Measurements from ENCODE around the gene PDCL3. TPM values are rescaled to one million over a fixed set of nuclear protein-coding genes. Genes with fewer than 3 reads are reported as not detected.

PDCL3 gene
- total and polyA plus RNA-seq, 2 experiments from 2014 or later = 28.1 to 72.4 TPM

DNA sequence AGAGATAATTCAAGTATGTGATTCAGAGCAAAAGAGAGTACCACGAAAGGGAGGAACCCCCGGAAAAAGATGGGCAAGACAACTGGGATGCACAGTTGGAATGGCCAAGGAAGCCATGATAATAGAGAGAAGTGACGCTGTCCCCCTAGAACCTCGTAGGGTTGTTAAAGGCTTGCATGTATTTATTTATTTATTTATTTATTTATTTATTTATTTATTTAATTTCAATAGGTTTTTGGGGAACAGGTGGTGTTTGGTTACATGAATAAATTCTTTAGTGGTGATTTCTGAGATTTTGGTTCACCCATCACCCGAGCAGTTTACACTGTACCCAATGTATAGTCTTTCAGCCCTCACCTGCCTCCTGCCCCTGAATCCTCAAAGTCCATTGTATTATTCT lies 11.5 kb upstream of the PDCL3 start:
- peaks cover 4% of the 10 kb centered on the region; the same call in 2 of the 3 replicates for H3K9me3 Mint-ChIP-seq
- H3K79me2 ChIP-seq (replicated peaks; ENCODE audit: insufficient read depth) = no peaks in the 10 kb centered on the region
- peaks cover 6% of the 10 kb centered on the region; the same call in 2 of the 3 replicates for H3K4me1 Mint-ChIP-seq
- no peaks in the 10 kb centered on the region for H3K27me3 ChIP-seq (ENCODE audit: insufficient read depth)
- H4K20me1 ChIP-seq (replicated peaks; ENCODE audit: insufficient read depth) = no peaks in the 10 kb centered on the region
- 0 out of 2 replicates have a peak, but pooled peaks cover 5% of the 10 kb centered on the region for H3K4me1 ChIP-seq (ENCODE audit: insufficient read depth)
- H3K4me3 Mint-ChIP-seq = no peak overlapping the region
- 0 out of 2 replicates have a peak, but pooled peaks cover 5% of the 10 kb centered on the region for H3K9me2 ChIP-seq (ENCODE audit: insufficient read depth)
- peaks cover 3% of the 10 kb centered on the region for H3K27me3 Mint-ChIP-seq (ENCODE audit: insufficient read depth, low read depth, poor library complexity)
- TF ChIP-seq STAT1 (IDR thresholded peaks at IDR 0.05; ENCODE audit: unreplicated experiment) (no peak), ZNF114 (CRISPR knock-in tag; IDR thresholded peaks at IDR 0.05) (no peak), EZH2 (IDR thresholded peaks at IDR 0.05; ENCODE audit: low read depth, unreplicated experiment) (no peak), CREB1 (CRISPR knock-in tag; IDR thresholded peaks at IDR 0.05; ENCODE audit: low read depth) (no peak), EZH2phosphoT487 (IDR thresholded peaks at IDR 0.05; ENCODE audit: unreplicated experiment) (no peak), JUNB (IDR thresholded peaks at IDR 0.05; ENCODE audit: unreplicated experiment) (no peak), ZNF331 (CRISPR knock-in tag; IDR thresholded peaks at IDR 0.05; ENCODE audit: low read depth) (no peak), POLR2AphosphoS5 (IDR thresholded peaks at IDR 0.05; ENCODE audit: low read depth) (no peak), NANOG (IDR thresholded peaks at IDR 0.05; ENCODE audit: borderline replicate concordance) (no peak)
- TF ChIP-seq, protein P1, sequence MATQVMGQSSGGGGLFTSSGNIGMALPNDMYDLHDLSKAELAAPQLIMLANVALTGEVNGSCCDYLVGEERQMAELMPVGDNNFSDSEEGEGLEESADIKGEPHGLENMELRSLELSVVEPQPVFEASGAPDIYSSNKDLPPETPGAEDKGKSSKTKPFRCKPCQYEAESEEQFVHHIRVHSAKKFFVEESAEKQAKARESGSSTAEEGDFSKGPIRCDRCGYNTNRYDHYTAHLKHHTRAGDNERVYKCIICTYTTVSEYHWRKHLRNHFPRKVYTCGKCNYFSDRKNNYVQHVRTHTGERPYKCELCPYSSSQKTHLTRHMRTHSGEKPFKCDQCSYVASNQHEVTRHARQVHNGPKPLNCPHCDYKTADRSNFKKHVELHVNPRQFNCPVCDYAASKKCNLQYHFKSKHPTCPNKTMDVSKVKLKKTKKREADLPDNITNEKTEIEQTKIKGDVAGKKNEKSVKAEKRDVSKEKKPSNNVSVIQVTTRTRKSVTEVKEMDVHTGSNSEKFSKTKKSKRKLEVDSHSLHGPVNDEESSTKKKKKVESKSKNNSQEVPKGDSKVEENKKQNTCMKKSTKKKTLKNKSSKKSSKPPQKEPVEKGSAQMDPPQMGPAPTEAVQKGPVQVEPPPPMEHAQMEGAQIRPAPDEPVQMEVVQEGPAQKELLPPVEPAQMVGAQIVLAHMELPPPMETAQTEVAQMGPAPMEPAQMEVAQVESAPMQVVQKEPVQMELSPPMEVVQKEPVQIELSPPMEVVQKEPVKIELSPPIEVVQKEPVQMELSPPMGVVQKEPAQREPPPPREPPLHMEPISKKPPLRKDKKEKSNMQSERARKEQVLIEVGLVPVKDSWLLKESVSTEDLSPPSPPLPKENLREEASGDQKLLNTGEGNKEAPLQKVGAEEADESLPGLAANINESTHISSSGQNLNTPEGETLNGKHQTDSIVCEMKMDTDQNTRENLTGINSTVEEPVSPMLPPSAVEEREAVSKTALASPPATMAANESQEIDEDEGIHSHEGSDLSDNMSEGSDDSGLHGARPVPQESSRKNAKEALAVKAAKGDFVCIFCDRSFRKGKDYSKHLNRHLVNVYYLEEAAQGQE (IDR thresholded peaks at IDR 0.05; ENCODE audit: unreplicated experiment) = no peak
- TF ChIP-seq, protein P2, sequence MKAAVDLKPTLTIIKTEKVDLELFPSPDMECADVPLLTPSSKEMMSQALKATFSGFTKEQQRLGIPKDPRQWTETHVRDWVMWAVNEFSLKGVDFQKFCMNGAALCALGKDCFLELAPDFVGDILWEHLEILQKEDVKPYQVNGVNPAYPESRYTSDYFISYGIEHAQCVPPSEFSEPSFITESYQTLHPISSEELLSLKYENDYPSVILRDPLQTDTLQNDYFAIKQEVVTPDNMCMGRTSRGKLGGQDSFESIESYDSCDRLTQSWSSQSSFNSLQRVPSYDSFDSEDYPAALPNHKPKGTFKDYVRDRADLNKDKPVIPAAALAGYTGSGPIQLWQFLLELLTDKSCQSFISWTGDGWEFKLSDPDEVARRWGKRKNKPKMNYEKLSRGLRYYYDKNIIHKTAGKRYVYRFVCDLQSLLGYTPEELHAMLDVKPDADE (IDR thresholded peaks at IDR 0.05) = no peak
- TF ChIP-seq, protein P3, sequence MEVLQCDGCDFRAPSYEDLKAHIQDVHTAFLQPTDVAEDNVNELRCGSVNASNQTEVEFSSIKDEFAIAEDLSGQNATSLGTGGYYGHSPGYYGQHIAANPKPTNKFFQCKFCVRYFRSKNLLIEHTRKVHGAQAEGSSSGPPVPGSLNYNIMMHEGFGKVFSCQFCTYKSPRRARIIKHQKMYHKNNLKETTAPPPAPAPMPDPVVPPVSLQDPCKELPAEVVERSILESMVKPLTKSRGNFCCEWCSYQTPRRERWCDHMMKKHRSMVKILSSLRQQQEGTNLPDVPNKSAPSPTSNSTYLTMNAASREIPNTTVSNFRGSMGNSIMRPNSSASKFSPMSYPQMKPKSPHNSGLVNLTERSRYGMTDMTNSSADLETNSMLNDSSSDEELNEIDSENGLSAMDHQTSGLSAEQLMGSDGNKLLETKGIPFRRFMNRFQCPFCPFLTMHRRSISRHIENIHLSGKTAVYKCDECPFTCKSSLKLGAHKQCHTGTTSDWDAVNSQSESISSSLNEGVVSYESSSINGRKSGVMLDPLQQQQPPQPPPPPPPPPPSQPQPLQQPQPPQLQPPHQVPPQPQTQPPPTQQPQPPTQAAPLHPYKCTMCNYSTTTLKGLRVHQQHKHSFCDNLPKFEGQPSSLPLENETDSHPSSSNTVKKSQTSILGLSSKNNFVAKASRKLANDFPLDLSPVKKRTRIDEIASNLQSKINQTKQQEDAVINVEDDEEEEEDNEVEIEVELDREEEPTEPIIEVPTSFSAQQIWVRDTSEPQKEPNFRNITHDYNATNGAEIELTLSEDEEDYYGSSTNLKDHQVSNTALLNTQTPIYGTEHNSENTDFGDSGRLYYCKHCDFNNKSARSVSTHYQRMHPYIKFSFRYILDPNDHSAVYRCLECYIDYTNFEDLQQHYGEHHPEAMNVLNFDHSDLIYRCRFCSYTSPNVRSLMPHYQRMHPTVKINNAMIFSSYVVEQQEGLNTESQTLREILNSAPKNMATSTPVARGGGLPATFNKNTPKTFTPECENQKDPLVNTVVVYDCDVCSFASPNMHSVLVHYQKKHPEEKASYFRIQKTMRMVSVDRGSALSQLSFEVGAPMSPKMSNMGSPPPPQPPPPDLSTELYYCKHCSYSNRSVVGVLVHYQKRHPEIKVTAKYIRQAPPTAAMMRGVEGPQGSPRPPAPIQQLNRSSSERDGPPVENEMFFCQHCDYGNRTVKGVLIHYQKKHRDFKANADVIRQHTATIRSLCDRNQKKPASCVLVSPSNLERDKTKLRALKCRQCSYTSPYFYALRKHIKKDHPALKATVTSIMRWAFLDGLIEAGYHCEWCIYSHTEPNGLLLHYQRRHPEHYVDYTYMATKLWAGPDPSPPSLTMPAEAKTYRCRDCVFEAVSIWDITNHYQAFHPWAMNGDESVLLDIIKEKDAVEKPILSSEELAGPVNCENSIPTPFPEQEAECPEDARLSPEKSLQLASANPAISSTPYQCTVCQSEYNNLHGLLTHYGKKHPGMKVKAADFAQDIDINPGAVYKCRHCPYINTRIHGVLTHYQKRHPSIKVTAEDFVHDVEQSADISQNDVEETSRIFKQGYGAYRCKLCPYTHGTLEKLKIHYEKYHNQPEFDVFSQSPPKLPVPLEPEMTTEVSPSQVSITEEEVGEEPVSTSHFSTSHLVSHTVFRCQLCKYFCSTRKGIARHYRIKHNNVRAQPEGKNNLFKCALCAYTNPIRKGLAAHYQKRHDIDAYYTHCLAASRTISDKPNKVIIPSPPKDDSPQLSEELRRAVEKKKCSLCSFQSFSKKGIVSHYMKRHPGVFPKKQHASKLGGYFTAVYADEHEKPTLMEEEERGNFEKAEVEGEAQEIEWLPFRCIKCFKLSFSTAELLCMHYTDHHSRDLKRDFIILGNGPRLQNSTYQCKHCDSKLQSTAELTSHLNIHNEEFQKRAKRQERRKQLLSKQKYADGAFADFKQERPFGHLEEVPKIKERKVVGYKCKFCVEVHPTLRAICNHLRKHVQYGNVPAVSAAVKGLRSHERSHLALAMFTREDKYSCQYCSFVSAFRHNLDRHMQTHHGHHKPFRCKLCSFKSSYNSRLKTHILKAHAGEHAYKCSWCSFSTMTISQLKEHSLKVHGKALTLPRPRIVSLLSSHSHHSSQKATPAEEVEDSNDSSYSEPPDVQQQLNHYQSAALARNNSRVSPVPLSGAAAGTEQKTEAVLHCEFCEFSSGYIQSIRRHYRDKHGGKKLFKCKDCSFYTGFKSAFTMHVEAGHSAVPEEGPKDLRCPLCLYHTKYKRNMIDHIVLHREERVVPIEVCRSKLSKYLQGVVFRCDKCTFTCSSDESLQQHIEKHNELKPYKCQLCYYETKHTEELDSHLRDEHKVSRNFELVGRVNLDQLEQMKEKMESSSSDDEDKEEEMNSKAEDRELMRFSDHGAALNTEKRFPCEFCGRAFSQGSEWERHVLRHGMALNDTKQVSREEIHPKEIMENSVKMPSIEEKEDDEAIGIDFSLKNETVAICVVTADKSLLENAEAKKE (CRISPR knock-in tag; IDR thresholded peaks at IDR 0.05) = no peak
- TF ChIP-seq, protein P4, sequence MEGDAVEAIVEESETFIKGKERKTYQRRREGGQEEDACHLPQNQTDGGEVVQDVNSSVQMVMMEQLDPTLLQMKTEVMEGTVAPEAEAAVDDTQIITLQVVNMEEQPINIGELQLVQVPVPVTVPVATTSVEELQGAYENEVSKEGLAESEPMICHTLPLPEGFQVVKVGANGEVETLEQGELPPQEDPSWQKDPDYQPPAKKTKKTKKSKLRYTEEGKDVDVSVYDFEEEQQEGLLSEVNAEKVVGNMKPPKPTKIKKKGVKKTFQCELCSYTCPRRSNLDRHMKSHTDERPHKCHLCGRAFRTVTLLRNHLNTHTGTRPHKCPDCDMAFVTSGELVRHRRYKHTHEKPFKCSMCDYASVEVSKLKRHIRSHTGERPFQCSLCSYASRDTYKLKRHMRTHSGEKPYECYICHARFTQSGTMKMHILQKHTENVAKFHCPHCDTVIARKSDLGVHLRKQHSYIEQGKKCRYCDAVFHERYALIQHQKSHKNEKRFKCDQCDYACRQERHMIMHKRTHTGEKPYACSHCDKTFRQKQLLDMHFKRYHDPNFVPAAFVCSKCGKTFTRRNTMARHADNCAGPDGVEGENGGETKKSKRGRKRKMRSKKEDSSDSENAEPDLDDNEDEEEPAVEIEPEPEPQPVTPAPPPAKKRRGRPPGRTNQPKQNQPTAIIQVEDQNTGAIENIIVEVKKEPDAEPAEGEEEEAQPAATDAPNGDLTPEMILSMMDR (conservative IDR thresholded peaks at IDR 0.05; ENCODE audit: low read depth in 2 of 2) = no peak
- H3K27ac Mint-ChIP-seq = no peak overlapping the region
- no peak overlapping the region for H3K27ac ChIP-seq (ENCODE audit: low read depth)
- H3K36me3 Mint-ChIP-seq (ENCODE audit: low read depth) = no peaks in the 10 kb centered on the region
- H2AFZ ChIP-seq = no peak overlapping the region
- H3K36me3 ChIP-seq (ENCODE audit: insufficient read depth) = no peaks in the 10 kb centered on the region
- no peak overlapping the region for H3K4me3 ChIP-seq
- no peak for ATAC-seq
- H3K4me2 ChIP-seq = no peak overlapping the region
- no peak for DNase-seq (ENCODE audit: low spot score)
- H3F3A ChIP-seq (replicated peaks; ENCODE audit: low read depth) = no peaks in the 10 kb centered on the region
